ENCODE results near the gene CELSR1. TPM values are rescaled to one million over a fixed set of nuclear protein-coding genes. Genes with fewer than 3 reads are reported as not detected.

The CELSR1 gene
- total and polyA plus RNA-seq, 8 donors = 0.75 to 3.2 (median 1.2) TPM

DNA sequence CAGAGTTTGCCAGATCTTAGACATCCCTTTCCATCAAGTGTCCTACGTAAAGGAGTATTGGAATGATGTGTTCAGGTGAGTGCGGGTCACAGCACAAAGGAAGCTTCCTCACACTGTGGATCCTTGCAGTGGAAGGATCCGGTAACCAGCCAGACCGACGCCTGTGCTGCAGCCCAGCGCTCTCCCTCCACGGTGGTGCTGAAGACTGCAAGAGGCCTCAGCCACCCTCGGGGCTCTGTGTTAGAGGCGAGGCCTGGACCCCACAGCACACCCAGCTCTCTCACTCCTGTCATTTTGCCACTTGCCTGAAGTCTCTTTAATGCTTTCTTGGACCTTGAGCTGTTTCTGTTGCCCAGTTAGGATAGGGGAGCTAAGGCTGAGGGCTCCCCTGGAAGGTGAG lies 199.6 kb downstream of the CELSR1 start:
- TF ChIP-seq CTCF (IDR thresholded peaks at IDR 0.05) = no peak
- Histone ChIP-seq H3K9me3 (no peaks in the 10 kb centered on the region), H3K27me3 (no peaks in the 10 kb centered on the region), H3K4me3 (no peak overlapping the region), H3K4me1 (peaks cover 0 to 11% (median 5%) of the 10 kb centered on the region in 3 donors), H3K27ac (no peak overlapping the region), H3K36me3 (peaks cover 3 to 22% (median 19%) of the 10 kb centered on the region in 3 donors)
- 45 to 75% methylated on average over 9 of the region's 9 CpGs for WGBS, 2 donors
- ATAC-seq = no peak
- FAIRE-seq = no peak
- DNase-seq = peak in 2 of 6 donors; percentile 20 to 38
- intact Hi-C loops (cut with DNase I) = loop anchor here in 1 of 3 donors (10.0 kb wide), 1 partner anchor 323 kb away; no protein-coding TSS in a partner anchor

DNA sequence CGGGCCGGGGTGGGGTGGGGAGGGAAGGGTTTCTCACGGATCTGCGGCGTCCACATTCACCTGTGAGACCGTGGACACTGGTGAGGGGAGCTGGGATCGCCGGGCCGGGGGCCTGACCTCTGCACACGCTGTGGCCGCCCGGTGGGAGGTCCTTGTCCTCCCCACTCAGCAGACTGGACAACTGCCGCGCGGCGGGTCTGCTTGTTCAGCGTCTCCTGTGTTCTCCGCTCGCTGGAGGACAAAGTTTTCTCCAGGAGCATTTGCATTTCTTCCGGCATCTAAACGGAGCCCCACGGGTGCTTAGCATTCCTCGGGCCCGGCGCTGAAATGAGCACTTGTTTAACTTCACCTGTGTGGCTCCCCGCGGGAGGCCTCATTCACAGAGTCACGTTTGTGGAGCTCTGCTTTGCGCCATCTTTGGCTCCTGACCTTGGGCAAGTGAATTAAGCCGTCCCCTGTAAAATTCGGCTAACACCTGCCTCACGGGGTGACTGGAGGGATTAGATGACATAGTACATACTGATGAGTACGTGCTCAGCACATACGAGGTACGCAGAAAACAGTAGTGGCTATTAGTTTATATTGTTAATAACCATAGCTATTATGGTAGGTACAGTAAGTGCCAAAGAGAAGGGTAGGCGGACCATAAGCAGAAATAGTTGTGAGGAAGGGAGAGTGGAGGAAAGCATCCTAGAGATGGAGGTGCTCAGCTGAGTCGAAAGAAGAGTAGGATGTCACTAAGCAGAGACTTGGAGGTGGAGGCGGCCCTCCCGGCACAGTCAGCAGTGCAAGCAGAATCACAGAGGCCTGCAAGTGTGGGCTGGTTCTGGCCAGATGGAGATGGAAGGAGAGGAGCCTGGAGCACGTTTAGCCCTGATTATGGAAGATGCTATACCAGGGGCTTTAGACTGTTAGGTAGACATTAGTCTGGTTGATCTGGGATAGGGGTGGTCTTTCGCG lies 201.0 kb downstream of the CELSR1 start:
- Histone ChIP-seq H3K36me3 (peaks cover 3 to 22% (median 19%) of the 10 kb centered on the region in 3 donors), H3K4me1 (peaks cover 0 to 11% (median 5%) of the 10 kb centered on the region in 3 donors), H3K27ac (peak overlapping the region; percentile 75 to 91 (median 87)), H3K9me3 (no peaks in the 10 kb centered on the region), H3K27me3 (no peaks in the 10 kb centered on the region), H3K4me3 (peak overlapping the region; percentile 53 to 96 (median 86))
- no peak for TF ChIP-seq CTCF (IDR thresholded peaks at IDR 0.05)
- intact Hi-C loops (cut with DNase I) = loop anchor here in 1 of 3 donors (10.0 kb wide), 1 partner anchor 322 kb away; no protein-coding TSS in a partner anchor
- WGBS, 2 donors = 4 to 5% methylated on average over 42 of the region's 42 CpGs
- peak; percentile 32 to 63 (median 60) for ATAC-seq
- peak in 3 of 6 donors; percentile 48 to 76 (median 56) for DNase-seq
- FAIRE-seq = no peak

DNA sequence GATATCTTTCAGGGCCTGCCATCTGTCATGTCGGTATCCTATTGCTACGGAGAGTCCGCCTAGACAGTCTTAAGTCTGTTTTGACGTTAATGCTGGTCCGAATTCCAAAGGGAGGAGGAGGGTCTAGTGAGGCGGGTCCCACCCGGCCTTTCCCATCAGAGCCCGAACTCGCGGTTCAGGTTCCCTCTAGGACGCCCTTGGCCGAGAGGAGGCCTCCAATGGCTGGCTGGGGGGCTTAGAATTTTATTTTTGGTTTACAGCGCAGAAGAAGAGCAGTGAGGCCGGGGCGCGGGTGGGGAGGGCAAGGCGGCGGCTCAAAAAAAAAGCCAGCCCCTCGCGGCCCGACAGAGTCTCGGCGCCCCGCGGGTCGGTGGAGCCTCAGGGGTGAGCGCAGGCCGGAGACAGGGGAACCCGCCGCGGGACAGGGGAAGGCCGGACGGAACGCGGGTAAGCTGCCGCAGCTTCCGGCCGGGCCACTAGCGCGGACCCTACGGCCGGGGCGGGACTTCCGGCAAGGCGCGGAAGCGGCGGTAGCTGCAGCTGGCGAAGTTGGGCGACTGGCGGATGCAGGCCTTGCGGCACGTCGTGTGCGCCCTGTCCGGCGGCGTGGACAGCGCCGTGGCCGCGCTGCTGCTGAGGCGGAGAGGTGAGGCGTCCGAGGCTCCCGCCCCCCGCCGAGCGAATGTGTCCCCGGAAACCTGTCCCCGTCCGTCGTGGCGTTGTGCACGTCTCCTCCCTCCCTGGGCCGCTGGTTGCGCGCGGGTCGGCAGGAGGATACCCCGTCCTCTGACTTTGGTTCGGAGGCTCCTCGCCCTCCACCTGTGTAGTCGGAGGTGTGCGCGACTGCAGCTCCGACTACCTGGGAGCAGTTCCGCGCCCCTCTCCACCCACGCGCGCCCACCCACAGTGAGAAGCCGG lies 202.0 kb downstream of the CELSR1 start, which contains the start of gene TRMU:
TSS of gene TRMU (plus strand) at position 514 of the 918 bp plus-strand sequence. CDS start at position 565, 51 bp downstream.
- Histone ChIP-seq H3K4me3 (peak within 1 kb of the TSS; percentile 53 to 96 (median 86)), H3K9me3 (no peaks in the 10 kb centered on the region), H3K36me3 (peaks cover 0 to 22% (median 19%) of the 10 kb centered on the region in 3 donors), H3K4me1 (peaks cover 0 to 11% (median 5%) of the 10 kb centered on the region in 3 donors), H3K27me3 (no peaks in the 10 kb centered on the region), H3K27ac (peak within 1 kb of the TSS; percentile 75 to 91 (median 87))
- intact Hi-C loops (cut with DNase I) = loop anchor here in 1 of 3 donors (10.0 kb wide), 1 partner anchor 321 kb away; no protein-coding TSS in a partner anchor
- TF ChIP-seq CTCF (IDR thresholded peaks at IDR 0.05) = no peak
- ATAC-seq (peak; percentile 94 to 97 (median 96)), FAIRE-seq (no peak), DNase-seq (peak; percentile 81 to 95 (median 88))
- 1 to 2% methylated on average over 73 to 93 of the region's 93 CpGs for WGBS, 2 donors

DNA sequence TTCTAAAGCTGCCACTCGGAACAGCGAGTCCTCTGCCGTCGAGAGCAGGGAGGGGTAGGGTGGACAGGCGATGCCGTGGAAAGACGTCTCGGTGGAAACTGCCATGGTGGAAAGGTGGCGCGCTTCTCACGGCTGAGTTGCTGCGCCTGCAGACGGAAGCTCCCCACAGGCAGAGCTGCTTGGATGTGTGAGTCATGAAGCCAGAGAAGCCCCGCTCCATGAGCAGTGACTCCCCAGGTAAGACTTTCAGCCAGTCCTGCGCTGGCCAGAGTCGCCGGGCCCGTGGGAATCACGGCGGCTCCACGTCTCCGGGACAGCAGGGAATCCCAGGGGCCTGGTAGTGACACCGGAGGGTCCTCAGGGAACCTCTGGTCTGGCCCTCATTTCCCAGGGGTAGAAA lies 205.9 kb downstream of the CELSR1 start:
- no peak overlapping the region for H3K27ac ChIP-seq
- H3K4me1 ChIP-seq = no peaks in the 10 kb centered on the region
- no peaks in the 10 kb centered on the region for H3K27me3 ChIP-seq
- WGBS, 2 donors = 95% methylated on average over 23 of the region's 23 CpGs
- H3K36me3 ChIP-seq = no peaks in the 10 kb centered on the region
- ATAC-seq (no peak), DNase-seq (peak in 2 of 6 donors; percentile 15 to 45), FAIRE-seq (no peak)
- no peaks in the 10 kb centered on the region for H3K9me3 ChIP-seq
- intact Hi-C loops (cut with DNase I) = loop anchor here in 1 of 3 donors (10.0 kb wide), 1 partner anchor 317 kb away; no protein-coding TSS in a partner anchor
- no peak overlapping the region for H3K4me3 ChIP-seq
- TF ChIP-seq CTCF (IDR thresholded peaks at IDR 0.05) = no peak

Data from pancreas (tissue), 10 donors.